GM06990 (cell line): ENCODE data around the gene FEM1B.

ENCODE experiments used
- DNase-seq: peaks from one replicate; pipeline ENCODE4 v3.0.0-alpha.2; 2011; ENCODE audit not compliant: insufficient read length; ENCODE audit errors: extremely low read depth
- H3K27me3 ChIP-seq: replicated peaks from 2 replicates; pipeline ENCODE4 v1.6.0; 2011; ENCODE audit warnings: low read length; ENCODE audit not compliant: control insufficient read depth, insufficient read depth
- H3K36me3 ChIP-seq: 2 replicates; pipeline ENCODE4 v1.5.1; 2011; ENCODE audit warnings: low read length; ENCODE audit not compliant: control insufficient read depth, insufficient read depth
- H3K4me3 ChIP-seq: replicated peaks from 2 replicates; pipeline ENCODE4 v1.5.1; 2011; ENCODE audit warnings: low read depth, mild to moderate bottlenecking, control low read depth, low read length
- CTCF ChIP-seq: IDR thresholded peaks from 2 replicates; pipeline ENCODE4 v1.5.1; 2011; ENCODE audit warnings: low read length, control low read depth, mild to moderate bottlenecking, inconsistent platforms; ENCODE audit not compliant: insufficient read depth, poor library complexity, severe bottlenecking

Gene FEM1B

GRCh38 chr15:68340726-68341671, 63.5 kb downstream of the FEM1B start:
- H3K36me3 ChIP-seq = no peaks in the 10 kb centered on the region
- no peak for TF ChIP-seq CTCF

GRCh38 chr15:68341760-68342725, 64.5 kb downstream of the FEM1B start:
- H3K27me3 ChIP-seq = no peaks in the 10 kb centered on the region; the same call in none of the 2 replicates
- TF ChIP-seq CTCF = no peak

More at GRCh38 chr15:68340726-68341671, 63.5 kb downstream of the FEM1B start:
- Histone ChIP-seq H3K27me3 (no peaks in the 10 kb centered on the region; the same call in 1 of the 2 replicates), H3K4me3 (no peak overlapping the region)
- DNase-seq = no peak

GRCh38 chr15:68343579-68344225, 66.2 kb downstream of the FEM1B start:
- Histone ChIP-seq H3K36me3 (no peaks in the 10 kb centered on the region), H3K27me3 (no peaks in the 10 kb centered on the region; the same call in 1 of the 2 replicates), H3K4me3 (no peak overlapping the region)
- no peak for DNase-seq
- TF ChIP-seq CTCF = no peak

More at GRCh38 chr15:68341760-68342725, 64.5 kb downstream of the FEM1B start:
- H3K4me3 ChIP-seq = no peak overlapping the region
- H3K36me3 ChIP-seq = no peaks in the 10 kb centered on the region
- DNase-seq = no peak

- no peak for TF ChIP-seq CTCF
- H3K27me3 ChIP-seq = no peaks in the 10 kb centered on the region; the same call in 1 of the 2 replicates
- no peaks in the 10 kb centered on the region for H3K36me3 ChIP-seq
- DNase-seq = no peak
- H3K4me3 ChIP-seq = no peak overlapping the region
Measured at GRCh38 chr15:68344600-68344999, 67.1 kb downstream of the FEM1B start.
